Measurements from ENCODE around the gene CFL2.

The CFL2 gene

DNA sequence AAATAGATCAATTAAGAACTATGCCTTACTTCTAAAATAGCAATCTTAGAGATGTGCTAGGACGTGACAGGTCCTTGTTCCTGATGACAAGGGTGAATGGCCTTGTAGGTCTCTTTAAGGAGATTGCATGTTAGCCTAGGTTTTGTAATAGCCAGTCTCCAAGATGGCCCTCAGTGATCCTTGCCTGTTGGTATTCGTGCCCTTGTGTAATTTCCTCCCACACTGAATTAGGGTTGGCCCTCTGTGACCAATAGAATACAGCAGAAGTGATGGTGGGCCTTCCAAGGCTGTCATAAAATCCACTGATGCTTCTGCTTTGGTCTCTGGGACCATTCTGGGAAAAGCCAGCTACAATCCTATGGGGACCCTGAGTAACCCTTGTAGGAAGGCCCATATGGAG, 46.3 kb downstream of the CFL2 start:
- Histone ChIP-seq H3K27me3 (no peaks in the 10 kb centered on the region), H3K4me1 (peaks cover 6% of the 10 kb centered on the region; the same call in 1 of the 2 replicates), H3K4me3 (ENCODE audit: low read depth, low read length) (no peak overlapping the region), H3K36me3 (no peaks in the 10 kb centered on the region), H3K9me3 (no peaks in the 10 kb centered on the region)
- no peak for DNase-seq
- TF ChIP-seq, protein P1, sequence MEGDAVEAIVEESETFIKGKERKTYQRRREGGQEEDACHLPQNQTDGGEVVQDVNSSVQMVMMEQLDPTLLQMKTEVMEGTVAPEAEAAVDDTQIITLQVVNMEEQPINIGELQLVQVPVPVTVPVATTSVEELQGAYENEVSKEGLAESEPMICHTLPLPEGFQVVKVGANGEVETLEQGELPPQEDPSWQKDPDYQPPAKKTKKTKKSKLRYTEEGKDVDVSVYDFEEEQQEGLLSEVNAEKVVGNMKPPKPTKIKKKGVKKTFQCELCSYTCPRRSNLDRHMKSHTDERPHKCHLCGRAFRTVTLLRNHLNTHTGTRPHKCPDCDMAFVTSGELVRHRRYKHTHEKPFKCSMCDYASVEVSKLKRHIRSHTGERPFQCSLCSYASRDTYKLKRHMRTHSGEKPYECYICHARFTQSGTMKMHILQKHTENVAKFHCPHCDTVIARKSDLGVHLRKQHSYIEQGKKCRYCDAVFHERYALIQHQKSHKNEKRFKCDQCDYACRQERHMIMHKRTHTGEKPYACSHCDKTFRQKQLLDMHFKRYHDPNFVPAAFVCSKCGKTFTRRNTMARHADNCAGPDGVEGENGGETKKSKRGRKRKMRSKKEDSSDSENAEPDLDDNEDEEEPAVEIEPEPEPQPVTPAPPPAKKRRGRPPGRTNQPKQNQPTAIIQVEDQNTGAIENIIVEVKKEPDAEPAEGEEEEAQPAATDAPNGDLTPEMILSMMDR (IDR thresholded peaks at IDR 0.05; ENCODE audit: low read depth, low read length): no peak

DNA sequence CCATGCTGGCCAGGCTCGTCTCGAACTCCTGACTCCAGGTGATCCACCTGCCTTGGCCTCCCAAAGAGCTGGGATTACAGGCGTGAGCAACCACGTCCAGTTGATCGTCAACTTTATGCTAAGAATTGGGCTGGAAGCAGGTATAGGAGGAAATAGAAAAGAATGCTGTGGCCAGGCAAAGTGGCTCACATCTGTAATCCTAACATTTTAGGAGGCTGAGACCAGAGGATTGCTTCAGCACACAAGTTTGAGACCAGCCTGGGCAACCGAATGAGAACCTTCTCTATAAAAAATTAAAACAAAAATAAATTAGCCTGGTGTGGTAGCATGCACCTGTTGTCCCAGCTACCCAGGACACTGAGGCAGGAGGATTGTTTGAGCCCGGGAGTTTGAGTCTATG, 47.4 kb downstream of the CFL2 start:
- Histone ChIP-seq H3K36me3 (no peaks in the 10 kb centered on the region), H3K4me3 (ENCODE audit: low read depth, low read length) (no peak overlapping the region), H3K27me3 (no peaks in the 10 kb centered on the region), H3K4me1 (peaks cover 6% of the 10 kb centered on the region; the same call in 1 of the 2 replicates), H3K9me3 (no peaks in the 10 kb centered on the region)
- DNase-seq: no peak
- TF ChIP-seq, protein P1 (IDR thresholded peaks at IDR 0.05; ENCODE audit: low read depth, low read length): no peak

DNA sequence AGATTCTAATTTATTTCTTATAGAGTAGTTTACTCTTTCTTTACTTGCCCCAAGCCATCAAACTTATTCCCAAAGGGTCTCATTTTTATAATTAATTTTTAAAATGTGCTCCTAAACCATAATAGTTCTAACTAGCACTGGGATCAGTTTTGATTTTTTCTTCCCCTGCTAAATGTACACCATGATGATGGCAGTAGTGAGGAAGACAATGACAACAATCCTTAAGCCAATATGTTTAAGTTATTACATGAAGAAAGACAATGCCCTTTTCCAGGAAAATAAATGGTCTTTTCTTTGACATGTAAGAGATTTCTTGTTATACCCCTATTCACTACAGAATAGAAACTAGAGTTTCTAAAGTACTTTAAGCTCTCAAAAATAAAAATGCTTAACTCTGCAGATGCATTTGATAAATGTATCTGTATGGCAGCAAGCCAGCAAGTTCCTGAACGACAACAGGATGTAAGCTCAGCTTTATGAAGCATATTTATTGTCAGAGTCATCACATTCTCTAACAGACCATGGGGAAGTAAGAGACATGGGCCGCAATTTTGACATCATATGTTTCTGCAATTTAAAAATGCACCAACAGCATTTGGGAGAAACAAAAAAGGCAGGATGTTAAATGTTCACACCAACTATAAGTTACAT, 48.5 kb downstream of the CFL2 start:
- no peak for DNase-seq
- H3K9me3 ChIP-seq: no peaks in the 10 kb centered on the region
- TF ChIP-seq, protein P1 (IDR thresholded peaks at IDR 0.05; ENCODE audit: low read depth, low read length): no peak
- no peak overlapping the region for H3K4me3 ChIP-seq (ENCODE audit: low read depth, low read length)
- H3K36me3 ChIP-seq: no peaks in the 10 kb centered on the region
- peaks cover 6% of the 10 kb centered on the region; the same call in 1 of the 2 replicates for H3K4me1 ChIP-seq
- H3K27me3 ChIP-seq: no peaks in the 10 kb centered on the region

DNA sequence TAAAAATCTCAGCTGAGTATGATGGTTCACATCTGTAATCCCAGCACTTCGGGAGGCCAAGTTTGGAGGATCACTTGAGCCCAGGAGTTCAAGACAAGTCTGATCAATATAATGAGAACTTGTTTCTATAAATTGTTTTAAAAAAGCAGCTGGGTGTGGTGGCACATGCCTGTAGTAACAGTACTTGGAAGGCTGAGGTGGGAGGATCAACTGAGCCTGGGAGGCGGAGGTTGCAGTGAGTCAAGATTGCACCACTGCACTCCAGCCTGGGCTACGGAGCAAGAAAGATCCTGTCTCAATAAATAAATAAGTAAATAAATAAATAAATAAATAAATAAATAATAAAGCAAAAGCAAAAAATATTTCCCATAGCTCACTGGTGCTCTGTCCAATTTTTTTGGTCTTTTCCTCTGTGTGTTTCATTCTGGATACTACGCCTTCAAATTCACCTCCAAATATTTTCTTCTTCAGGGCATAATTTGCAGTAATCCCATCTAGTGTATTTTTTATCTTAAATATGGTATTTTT, 51.8 kb downstream of the CFL2 start:
- Histone ChIP-seq H3K36me3 (no peaks in the 10 kb centered on the region), H3K9me3 (no peaks in the 10 kb centered on the region), H3K27me3 (no peaks in the 10 kb centered on the region), H3K4me1 (peaks cover 6% of the 10 kb centered on the region; the same call in 1 of the 2 replicates), H3K4me3 (ENCODE audit: low read depth, low read length) (no peak overlapping the region)
- TF ChIP-seq, protein P1 (IDR thresholded peaks at IDR 0.05; ENCODE audit: low read depth, low read length): no peak
- no peak for DNase-seq

DNA sequence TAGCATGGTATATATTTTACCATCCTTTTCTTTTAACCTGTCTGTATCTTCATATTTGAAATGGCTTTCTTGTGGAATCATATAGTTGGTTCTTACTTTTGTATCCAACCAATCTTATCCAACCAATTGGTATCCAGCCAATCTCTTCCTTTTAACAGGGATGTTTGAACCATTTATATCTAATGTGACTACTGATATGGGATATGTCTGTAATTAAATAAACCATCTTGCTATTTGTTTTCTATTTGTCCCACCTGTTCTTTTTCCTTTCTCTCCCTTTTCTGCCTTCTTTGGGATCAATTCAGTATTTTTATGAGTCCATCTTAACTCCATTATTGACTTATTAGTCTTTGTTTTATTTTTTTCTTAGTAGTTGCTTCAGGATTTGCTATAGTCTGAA, 53.6 kb downstream of the CFL2 start:
- Histone ChIP-seq H3K27me3 (no peaks in the 10 kb centered on the region), H3K4me1 (peaks cover 1% of the 10 kb centered on the region; the same call in 1 of the 2 replicates), H3K9me3 (no peaks in the 10 kb centered on the region), H3K36me3 (no peaks in the 10 kb centered on the region), H3K4me3 (ENCODE audit: low read depth, low read length) (no peak overlapping the region)
- DNase-seq: no peak
- TF ChIP-seq, protein P1 (IDR thresholded peaks at IDR 0.05; ENCODE audit: low read depth, low read length): no peak
